ENCODE results near the gene C2CD2.
"Not testable (repeated sequence)": the region's sequence is repeated elsewhere in the genome, so short reads cannot be mapped to it uniquely, and the experiment has no call there.

GRCh38 chr21:41949631-41950030 is 4.2 kb downstream of the C2CD2 start:
- not testable (repeated sequence) for TF ChIP-seq POLR2AphosphoS5 (IDR thresholded peaks at IDR 0.05; ENCODE audit: low read depth); CTCF (conservative IDR thresholded peaks at IDR 0.05; ENCODE audit: low read depth in 2 of 2); JUNB (IDR thresholded peaks at IDR 0.05; ENCODE audit: unreplicated experiment); REST (IDR thresholded peaks at IDR 0.05; ENCODE audit: unreplicated experiment); EZH2 (IDR thresholded peaks at IDR 0.05; ENCODE audit: low read depth, unreplicated experiment); CREB1 (CRISPR knock-in tag; IDR thresholded peaks at IDR 0.05; ENCODE audit: low read depth); ZNF331 (CRISPR knock-in tag; IDR thresholded peaks at IDR 0.05; ENCODE audit: low read depth); EZH2phosphoT487 (IDR thresholded peaks at IDR 0.05; ENCODE audit: unreplicated experiment); ETS1 (IDR thresholded peaks at IDR 0.05); STAT1 (IDR thresholded peaks at IDR 0.05; ENCODE audit: unreplicated experiment); ZNF114 (CRISPR knock-in tag; IDR thresholded peaks at IDR 0.05); NANOG (IDR thresholded peaks at IDR 0.05; ENCODE audit: borderline replicate concordance)
